Right lobe of liver (tissue), 6 donors: Measurements from ENCODE around the gene PLPP7. TPM values are rescaled to one million over a fixed set of nuclear protein-coding genes. Genes with fewer than 3 reads are reported as not detected.
A peak's percentile ranks its signal among the peaks of the same experiment; 100 is the strongest.

Source experiments
- ATAC-seq, 4 donors: fragments of 200-7000 bp; cut with Tn5 transposase; one replicate each; pipeline ENCODE4 v1.9.1; 2020; ENCODE audit warnings: mild to moderate bottlenecking in 4 of 4, moderate library complexity in 4 of 4
- DNase-seq, 3 donors: peaks; one replicate each; pipeline ENCODE4 v3.0.0-alpha.2; 2020
- H3K27ac ChIP-seq, 3 donors: fragments of 200-600 bp; one replicate each; pipeline ENCODE4 v1.8.0; 2022
- H3K27me3 ChIP-seq, 2 donors: fragments of 200-600 bp; one replicate each; pipeline ENCODE4 v1.8.0; 2022
- H3K36me3 ChIP-seq, 4 donors: fragments of 200-600 bp; sonication (generic) in 1 of 4; one replicate each; pipeline versions ENCODE4 v1.5.1 to v1.8.0; 2017 to 2022; ENCODE audit warnings: control low read depth in 1 of 4
- H3K4me1 ChIP-seq, 4 donors: fragments of 200-600 bp; sonication (generic) in 1 of 4; one replicate each; pipeline versions ENCODE4 v1.5.1 to v1.8.0; 2017 to 2022; ENCODE audit warnings: control low read depth in 1 of 4
- H3K4me3 ChIP-seq, 3 donors: fragments of 200-600 bp; one replicate each; pipeline ENCODE4 v1.8.0; 2022
- H3K9me3 ChIP-seq, 4 donors: fragments of 200-600 bp; sonication (generic) in 1 of 4; one replicate each; pipeline versions ENCODE4 v1.5.1 to v1.8.0; 2017 to 2022; ENCODE audit warnings: control low read depth in 1 of 4
- POLR2A ChIP-seq: fragments of 450-650 bp; IDR thresholded peaks from one replicate; pipeline ENCODE4 v1.6.1; 2017; ENCODE audit warnings: antibody characterized with exemption, mild to moderate bottlenecking
- WGBS: methylation state at CpG from one replicate; pipeline ENCODE4 v1.1.6; 2018; ENCODE audit warnings: low coverage, low lambda C conversion rate; ENCODE audit not compliant: insufficient coverage; ENCODE audit errors: missing lambda C conversion rate; 5-methylcytosine and 5-hydroxymethylcytosine counted together
- intact Hi-C, 2 donors: fragments of 100-400 bp; cut with DNase I; formaldehyde crosslinking; loops; one replicate each; pipeline versions ENCODE4 v1.11.2 to v1.14.1; 2022
- total RNA-seq, 6 experiments: library from RNA; depleted of rRNA in 2 of 6; stranded (reverse); fragments of >200 nt in 2 of 6; fragmentation: NEBNext Ultra II Directional in 3 of 6; extraction: Animal tissue kit (Norgen Biotek cat#: 25700) in 3 of 6; gene quantifications; one replicate each; pipeline versions ENCODE4 v1.1.0 to v1.2.4, GENCODE V29; 2016 to 2023
- TF ChIP-seq, protein P1 (sequence below), 4 donors: fragments of 200-600 bp in 3 of 4; fragments of 450-650 bp in 1 of 4; IDR thresholded peaks; one replicate each; pipeline versions ENCODE4 v1.5.1 to v1.8.0; 2016 to 2022; ENCODE audit warnings: antibody characterized with exemption in 4 of 4, mild to moderate bottlenecking in 2 of 4
- donor health status: DM: no; HTN: yes; CAD: no.
- donor health status: DM: no; HTN: no; CAD: no.
- donor health status: DM: no; HTN: no; CAD: no.
- donor health status: DM: no; HTN: yes; CAD: no.
- donor health status: DM: no; HTN: yes; CAD: no.

PLPP7 gene
- total RNA-seq, 6 experiments from 2014 or later: 0.11 to 0.43 (median 0.22) TPM; not detected in 1

GRCh38 chr9:131319486-131319885 lies 30.0 kb downstream of the PLPP7 start:
- DNase-seq (no peak), ATAC-seq (no peak)
- no peak for TF ChIP-seq POLR2A
- TF ChIP-seq, protein P1, sequence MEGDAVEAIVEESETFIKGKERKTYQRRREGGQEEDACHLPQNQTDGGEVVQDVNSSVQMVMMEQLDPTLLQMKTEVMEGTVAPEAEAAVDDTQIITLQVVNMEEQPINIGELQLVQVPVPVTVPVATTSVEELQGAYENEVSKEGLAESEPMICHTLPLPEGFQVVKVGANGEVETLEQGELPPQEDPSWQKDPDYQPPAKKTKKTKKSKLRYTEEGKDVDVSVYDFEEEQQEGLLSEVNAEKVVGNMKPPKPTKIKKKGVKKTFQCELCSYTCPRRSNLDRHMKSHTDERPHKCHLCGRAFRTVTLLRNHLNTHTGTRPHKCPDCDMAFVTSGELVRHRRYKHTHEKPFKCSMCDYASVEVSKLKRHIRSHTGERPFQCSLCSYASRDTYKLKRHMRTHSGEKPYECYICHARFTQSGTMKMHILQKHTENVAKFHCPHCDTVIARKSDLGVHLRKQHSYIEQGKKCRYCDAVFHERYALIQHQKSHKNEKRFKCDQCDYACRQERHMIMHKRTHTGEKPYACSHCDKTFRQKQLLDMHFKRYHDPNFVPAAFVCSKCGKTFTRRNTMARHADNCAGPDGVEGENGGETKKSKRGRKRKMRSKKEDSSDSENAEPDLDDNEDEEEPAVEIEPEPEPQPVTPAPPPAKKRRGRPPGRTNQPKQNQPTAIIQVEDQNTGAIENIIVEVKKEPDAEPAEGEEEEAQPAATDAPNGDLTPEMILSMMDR (IDR thresholded peaks at IDR 0.05): no peak
- WGBS: 76% methylated on average over 6 of the region's 12 CpGs
- intact Hi-C loops: no loop called here
- no peaks in the 10 kb centered on the region for H3K36me3 ChIP-seq
- no peak overlapping the region for H3K4me3 ChIP-seq
- no peaks in the 10 kb centered on the region for H3K4me1 ChIP-seq
- H3K27me3 ChIP-seq: no peaks in the 10 kb centered on the region
- no peak overlapping the region for H3K27ac ChIP-seq
- no peaks in the 10 kb centered on the region for H3K9me3 ChIP-seq

DNA sequence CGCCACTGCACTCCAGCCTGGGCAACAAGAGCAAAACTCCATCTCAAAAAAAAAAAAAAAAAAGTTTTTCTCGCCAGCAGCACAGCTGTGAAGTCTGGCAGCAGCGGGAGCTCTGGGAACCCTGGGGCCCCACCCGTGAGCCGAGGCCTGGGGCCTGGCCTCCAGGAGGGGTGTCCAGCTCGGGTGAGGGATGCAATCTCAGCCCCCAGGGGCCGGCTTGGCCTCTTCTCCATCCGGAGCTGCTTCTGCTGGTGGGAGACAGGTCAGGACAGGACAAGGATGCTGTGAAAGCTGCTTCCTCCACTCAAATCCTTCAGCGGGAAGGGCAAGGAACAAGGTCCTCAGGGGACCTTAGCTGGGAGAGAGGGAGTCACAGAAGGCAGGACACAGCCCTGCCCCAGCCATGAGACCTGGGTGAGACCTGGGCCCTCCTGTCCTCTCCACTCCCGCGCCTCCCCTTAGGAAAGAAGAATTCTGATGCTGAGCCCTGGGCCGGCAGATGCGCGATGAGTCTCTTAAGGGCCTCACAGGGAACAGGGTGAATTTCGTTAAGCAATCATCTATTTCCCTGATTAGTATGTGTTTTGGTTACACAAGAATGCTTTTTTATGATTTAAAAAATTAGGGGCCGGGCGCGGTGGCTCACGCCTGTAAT lies 30.6 kb downstream of the PLPP7 start:
- ATAC-seq: no peak
- no peaks in the 10 kb centered on the region for H3K36me3 ChIP-seq
- DNase-seq: peak in 1 of 3 donors; percentile 16
- WGBS: 72% methylated on average over 10 of the region's 19 CpGs
- no peaks in the 10 kb centered on the region for H3K27me3 ChIP-seq
- H3K9me3 ChIP-seq: no peaks in the 10 kb centered on the region
- TF ChIP-seq POLR2A: no peak
- TF ChIP-seq, protein P1 (IDR thresholded peaks at IDR 0.05): no peak
- no peak overlapping the region for H3K27ac ChIP-seq
- intact Hi-C loops: no loop called here
- no peaks in the 10 kb centered on the region for H3K4me1 ChIP-seq
- H3K4me3 ChIP-seq: no peak overlapping the region

DNA sequence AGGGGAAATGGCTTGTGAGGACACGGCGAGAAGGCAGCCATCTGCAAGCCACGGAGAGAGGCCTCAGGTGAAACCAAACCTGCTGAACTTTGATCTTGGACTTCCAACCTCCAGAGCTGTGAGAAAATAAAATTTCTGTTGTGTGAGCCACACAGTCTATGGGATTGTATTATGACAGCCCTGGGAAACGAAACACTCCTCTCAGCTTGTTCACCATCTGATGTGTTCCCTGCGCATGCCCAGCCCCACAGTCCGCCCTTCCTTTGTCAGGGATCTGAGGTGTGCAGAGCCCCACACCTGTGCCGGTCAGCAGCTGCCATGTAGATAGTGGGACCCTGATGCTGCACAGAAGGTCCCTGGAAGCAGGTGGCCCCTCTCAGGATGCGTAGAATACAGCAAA lies 34.1 kb downstream of the PLPP7 start:
- Histone ChIP-seq H3K4me1 (no peaks in the 10 kb centered on the region), H3K27me3 (no peaks in the 10 kb centered on the region), H3K9me3 (no peaks in the 10 kb centered on the region), H3K4me3 (no peak overlapping the region), H3K36me3 (no peaks in the 10 kb centered on the region), H3K27ac (no peak overlapping the region)
- no peak for TF ChIP-seq POLR2A
- TF ChIP-seq, protein P1 (IDR thresholded peaks at IDR 0.05): no peak
- 79% methylated on average over 5 of the region's 8 CpGs for WGBS
- DNase-seq (peak in 1 of 3 donors; percentile 29), ATAC-seq (no peak)
- intact Hi-C loops: no loop called here

DNA sequence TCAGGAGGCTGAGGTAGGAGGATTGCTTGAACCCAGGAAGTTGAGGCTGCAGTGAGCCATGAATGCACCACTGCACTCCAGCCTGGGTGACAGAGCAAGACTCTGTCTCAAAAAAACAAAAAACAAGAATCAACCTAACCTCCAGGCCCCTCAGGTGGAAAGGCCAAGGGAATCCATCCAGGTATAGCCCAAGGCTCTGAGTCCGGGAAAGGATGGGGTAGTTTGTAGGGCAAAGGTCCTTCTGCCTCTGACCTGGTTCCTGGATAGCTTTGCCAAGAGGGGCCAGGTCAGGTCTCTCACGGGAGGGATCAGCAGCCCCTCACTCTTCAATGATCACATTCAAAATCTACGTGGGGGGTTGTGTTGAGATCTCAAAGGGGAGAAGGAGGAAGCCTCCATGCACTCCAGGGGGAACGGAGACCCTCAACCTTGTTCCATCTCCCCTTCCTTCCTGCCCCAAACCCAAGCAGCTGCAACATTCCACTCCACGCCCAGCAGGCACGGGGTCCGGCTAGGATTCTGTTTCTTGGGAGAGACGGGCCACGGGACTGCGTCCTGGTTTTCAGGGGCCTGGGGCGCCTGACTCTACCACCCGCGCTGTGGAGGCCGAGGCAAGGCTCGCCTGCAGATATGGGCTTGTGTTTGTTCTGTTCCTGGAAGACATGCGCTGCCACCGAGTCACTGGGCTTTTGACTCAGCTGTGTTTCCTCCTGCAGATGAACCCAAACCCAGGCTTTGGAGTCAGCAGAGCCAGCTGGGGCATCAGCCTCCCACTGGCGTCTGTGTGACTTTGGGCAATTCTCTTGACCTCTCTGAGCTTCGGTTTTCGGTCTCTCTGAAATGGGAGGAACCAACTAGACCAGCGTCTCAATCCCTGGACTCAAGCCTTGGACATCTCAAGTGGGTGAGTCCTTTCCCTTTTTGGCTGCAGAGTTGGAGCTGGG lies 35.5 kb downstream of the PLPP7 start:
- Histone ChIP-seq H3K27me3 (no peaks in the 10 kb centered on the region), H3K27ac (no peak overlapping the region), H3K4me1 (no peaks in the 10 kb centered on the region), H3K36me3 (no peaks in the 10 kb centered on the region), H3K9me3 (no peaks in the 10 kb centered on the region), H3K4me3 (no peak overlapping the region)
- intact Hi-C loops: no loop called here
- ATAC-seq (no peak), DNase-seq (peak in 1 of 3 donors; percentile 25)
- TF ChIP-seq POLR2A: no peak
- TF ChIP-seq, protein P1 (IDR thresholded peaks at IDR 0.05): no peak
- WGBS: 68% methylated on average over 7 of the region's 21 CpGs
